ENCODE results near the gene CNTNAP5. TPM values are rescaled to one million over a fixed set of nuclear protein-coding genes. Genes with fewer than 3 reads are reported as not detected.

The CNTNAP5 gene
- total and polyA plus RNA-seq, 2 of the 8 experiments (the other 6 are each of a cell fraction or from before 2014, with no cell fraction given): 0.11 to 0.76 TPM

- TF ChIP-seq ZNF274 (IDR thresholded peaks at IDR 0.05; ENCODE audit: borderline replicate concordance, extremely low read depth, low read length): no peak
- no peak for TF ChIP-seq CTBP2 (IDR thresholded peaks at IDR 0.05; ENCODE audit: borderline replicate concordance, insufficient read depth, insufficient read length, low read length)
- no peak for TF ChIP-seq USF2 (IDR thresholded peaks at IDR 0.05; ENCODE audit: low read length)
- no peak for TF ChIP-seq BRCA1 (IDR thresholded peaks at IDR 0.05; ENCODE audit: low read depth, low read length)
- no peak for TF ChIP-seq SIRT6 (IDR thresholded peaks at IDR 0.05; ENCODE audit: low read length)
- no peak for TF ChIP-seq CBX5 (IDR thresholded peaks at IDR 0.05; ENCODE audit: low read depth, low read length)
Observed at GRCh38 chr2:124658373-124658772, 633.3 kb downstream of the CNTNAP5 start (continued).

All from H1 (cell line).